ENCODE measurements around the gene CCDC187. TPM values are rescaled to one million over a fixed set of nuclear protein-coding genes. Genes with fewer than 3 reads are reported as not detected.

CCDC187 gene
- total RNA-seq, 2 donors from 2014 or later: 0.04 to 0.09 TPM

GRCh38 chr9:136291306-136292025 is 12.4 kb downstream of the CCDC187 start:
- Mint-ChIP-seq H3K4me3 (no peak overlapping the region), H3K36me3 (ENCODE audit: low read depth) (no peaks in the 10 kb centered on the region), H3K27me3 (ENCODE audit: insufficient read depth) (no peaks in the 10 kb centered on the region), H3K27ac (peak overlapping the region; percentile 55), H3K4me1 (no peaks in the 10 kb centered on the region), H3K9me3 (no peaks in the 10 kb centered on the region)
- Histone ChIP-seq H3K4me1 (ENCODE audit: control insufficient read depth, insufficient read depth, low read length) (no peaks in the 10 kb centered on the region), H3K27me3 (ENCODE audit: control insufficient read depth, insufficient read depth, low read length, poor library complexity, severe bottlenecking) (no peaks in the 10 kb centered on the region), H3K9ac (ENCODE audit: extremely low read depth, low read length, poor library complexity, severe bottlenecking) (no peak overlapping the region), H3K9me3 (ENCODE audit: control insufficient read depth, low read length) (peaks cover 4% of the 10 kb centered on the region), H3K36me3 (ENCODE audit: control insufficient read depth, insufficient read depth, low read length) (no peaks in the 10 kb centered on the region), H3K4me3 (ENCODE audit: low read length) (no peak overlapping the region), H3K27ac (ENCODE audit: low read depth, low read length) (no peak overlapping the region)
- WGBS, 2 experiments (ENCODE audit: insufficient coverage in 1 of 2, insufficient read length in 1 of 2): 90 to 92% methylated on average over 19 to 22 of the region's 22 CpGs
- DNase-seq: no peak
- TF ChIP-seq CTCF (conservative IDR thresholded peaks at IDR 0.05): no peak

- H3K27ac ChIP-seq (ENCODE audit: low read depth, low read length): no peak overlapping the region
- Mint-ChIP-seq H3K4me3 (no peak overlapping the region), H3K36me3 (ENCODE audit: low read depth) (no peaks in the 10 kb centered on the region), H3K27ac (no peak overlapping the region), H3K9me3 (no peaks in the 10 kb centered on the region), H3K27me3 (ENCODE audit: insufficient read depth) (no peaks in the 10 kb centered on the region), H3K4me1 (no peaks in the 10 kb centered on the region)
- no peak for TF ChIP-seq CTCF (conservative IDR thresholded peaks at IDR 0.05)
- 91 to 94% methylated on average over 26 to 31 of the region's 31 CpGs for WGBS, 2 experiments (ENCODE audit: insufficient coverage in 1 of 2, insufficient read length in 1 of 2)
- no peaks in the 10 kb centered on the region for H3K4me1 ChIP-seq (ENCODE audit: control insufficient read depth, insufficient read depth, low read length)
- no peak for DNase-seq
- H3K36me3 ChIP-seq (ENCODE audit: control insufficient read depth, insufficient read depth, low read length): no peaks in the 10 kb centered on the region
- H3K9ac ChIP-seq (ENCODE audit: extremely low read depth, low read length, poor library complexity, severe bottlenecking): no peak overlapping the region
- H3K9me3 ChIP-seq (ENCODE audit: control insufficient read depth, low read length): peaks cover 4% of the 10 kb centered on the region
- no peaks in the 10 kb centered on the region for H3K27me3 ChIP-seq (ENCODE audit: control insufficient read depth, insufficient read depth, low read length, poor library complexity, severe bottlenecking)
- no peak overlapping the region for H3K4me3 ChIP-seq (ENCODE audit: low read length)
Observed at GRCh38 chr9:136290508-136291000, 13.3 kb downstream of the CCDC187 start.

- no peak overlapping the region for H3K4me3 Mint-ChIP-seq
- no peak overlapping the region for H3K9ac ChIP-seq (ENCODE audit: extremely low read depth, low read length, poor library complexity, severe bottlenecking)
- no peaks in the 10 kb centered on the region for H3K4me1 Mint-ChIP-seq
Observed at GRCh38 chr9:136289651-136290507, 14.0 kb downstream of the CCDC187 start.

More at GRCh38 chr9:136289651-136290507, 14.0 kb downstream of the CCDC187 start:
- TF ChIP-seq CTCF (conservative IDR thresholded peaks at IDR 0.05): no peak
- Mint-ChIP-seq H3K27ac (no peak overlapping the region), H3K36me3 (ENCODE audit: low read depth) (no peaks in the 10 kb centered on the region), H3K9me3 (no peaks in the 10 kb centered on the region), H3K27me3 (ENCODE audit: insufficient read depth) (no peaks in the 10 kb centered on the region)
- H3K36me3 ChIP-seq (ENCODE audit: control insufficient read depth, insufficient read depth, low read length): no peaks in the 10 kb centered on the region
- 92 to 96% methylated on average over 17 to 30 of the region's 30 CpGs for WGBS, 2 experiments (ENCODE audit: insufficient coverage in 1 of 2, insufficient read length in 1 of 2)
- no peaks in the 10 kb centered on the region for H3K27me3 ChIP-seq (ENCODE audit: control insufficient read depth, insufficient read depth, low read length, poor library complexity, severe bottlenecking)
- peak; percentile 56 for DNase-seq
- H3K4me1 ChIP-seq (ENCODE audit: control insufficient read depth, insufficient read depth, low read length): no peaks in the 10 kb centered on the region
- no peak overlapping the region for H3K4me3 ChIP-seq (ENCODE audit: low read length)
- H3K9me3 ChIP-seq (ENCODE audit: control insufficient read depth, low read length): peaks cover 4% of the 10 kb centered on the region
- H3K27ac ChIP-seq (ENCODE audit: low read depth, low read length): no peak overlapping the region

Measured in endodermal cell (in vitro differentiated cells).